ENCODE measurements around the gene PSMG4.
A peak's percentile ranks its signal among the peaks of the same experiment; 100 is the strongest.
"Not testable (repeated sequence)": the region's sequence is repeated elsewhere in the genome, so short reads cannot be mapped to it uniquely, and the experiment has no call there.

The PSMG4 gene

DNA sequence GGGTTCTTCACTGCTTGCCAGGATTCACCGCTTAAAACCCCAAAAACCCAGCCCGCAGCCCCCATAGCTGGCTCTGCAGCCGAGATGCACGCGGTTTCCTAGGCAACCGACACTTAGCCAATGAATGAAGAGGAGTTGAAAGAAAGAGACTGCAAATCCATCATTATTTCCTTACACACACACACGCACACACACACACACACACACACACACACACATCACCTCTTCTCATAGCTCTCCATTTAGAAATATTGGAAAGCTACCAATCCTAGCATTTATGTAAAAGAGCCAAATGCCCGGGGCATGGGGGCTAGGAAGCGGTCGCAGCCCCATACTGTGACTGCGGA, 27.9 kb upstream of the PSMG4 start:
- DNase-seq = peak; percentile 84

DNA sequence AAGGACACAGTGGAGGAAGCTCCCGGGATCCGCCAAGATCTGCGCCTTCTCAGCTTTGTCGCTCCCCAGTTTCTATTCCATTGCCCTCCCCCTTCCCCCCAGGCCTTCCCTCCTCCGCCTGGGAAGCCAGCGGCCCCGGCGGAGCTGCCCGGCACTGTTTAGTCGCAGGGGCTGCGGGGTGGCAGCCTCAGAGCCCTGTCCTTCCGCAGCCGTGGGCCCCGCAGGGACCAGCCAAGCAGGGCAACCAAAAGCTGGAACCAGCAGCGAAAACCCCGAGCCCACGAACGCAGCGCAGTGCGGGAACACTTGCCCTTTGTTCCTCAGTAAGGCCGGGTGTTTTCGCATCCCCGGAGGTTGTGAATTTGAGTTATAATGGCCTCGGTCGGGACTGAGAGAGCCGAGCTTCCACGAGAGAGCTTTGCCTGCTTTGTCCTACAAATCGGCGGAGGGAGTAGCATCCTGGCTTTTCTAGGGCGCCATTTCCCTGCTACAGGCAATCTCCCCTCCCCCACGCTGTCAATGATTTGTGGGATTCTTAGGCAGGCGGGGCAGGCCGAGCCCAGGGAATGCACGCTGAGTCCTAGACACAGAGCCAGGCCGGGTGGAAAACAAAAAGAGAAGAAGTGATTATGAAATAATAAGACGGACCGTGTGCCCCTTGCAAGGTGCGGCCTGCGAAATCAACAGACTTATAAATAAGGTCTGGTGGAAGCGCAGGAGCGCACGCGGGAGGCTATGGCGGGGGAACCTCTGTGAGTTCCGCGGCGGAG, 27.3 kb upstream of the PSMG4 start:
- peak; percentile 91 for DNase-seq

DNA sequence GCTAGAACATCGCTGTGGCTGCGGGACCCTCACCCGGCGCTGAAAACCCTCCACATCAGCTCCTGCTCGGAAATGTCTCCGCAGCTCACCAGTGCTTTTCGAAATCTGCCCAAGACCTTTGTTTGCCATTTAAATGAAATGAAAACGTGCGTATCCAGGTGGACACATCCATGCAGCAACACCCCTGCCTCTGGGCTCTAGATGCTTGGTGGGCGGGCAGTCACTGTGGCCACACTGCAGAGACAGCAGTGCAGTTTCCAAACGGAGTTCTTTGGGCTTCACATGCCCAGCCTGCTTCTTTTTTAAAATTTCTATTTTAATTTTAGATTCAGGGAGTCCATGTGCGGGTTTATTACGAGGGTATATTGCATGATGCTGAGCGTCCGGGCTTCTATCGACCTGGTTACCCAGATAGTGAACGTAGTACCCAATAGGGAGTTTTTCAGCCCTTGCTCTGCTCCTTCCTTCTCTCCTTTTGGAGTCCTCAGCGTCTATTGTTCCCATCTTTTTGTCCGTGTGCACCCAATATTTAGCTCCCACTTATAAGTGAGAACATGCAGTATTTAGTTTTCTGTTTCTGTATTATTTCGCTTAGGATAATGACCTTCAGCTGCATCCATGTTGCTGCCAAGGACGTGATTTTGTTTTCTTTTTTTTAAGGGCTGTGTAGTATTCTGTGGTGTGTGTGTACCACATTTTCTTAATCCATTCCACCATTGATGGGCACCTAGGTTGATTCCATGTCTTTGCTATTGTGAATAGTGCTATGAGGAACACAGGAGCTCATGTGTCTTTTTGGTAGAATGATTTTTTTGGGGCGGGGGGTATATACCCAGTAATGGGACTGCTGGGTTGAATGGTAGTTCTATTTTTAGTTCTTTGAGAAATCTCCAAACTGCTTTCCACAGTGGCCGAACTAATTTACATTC, 26.5 kb upstream of the PSMG4 start:
- DNase-seq = peak; percentile 22

DNA sequence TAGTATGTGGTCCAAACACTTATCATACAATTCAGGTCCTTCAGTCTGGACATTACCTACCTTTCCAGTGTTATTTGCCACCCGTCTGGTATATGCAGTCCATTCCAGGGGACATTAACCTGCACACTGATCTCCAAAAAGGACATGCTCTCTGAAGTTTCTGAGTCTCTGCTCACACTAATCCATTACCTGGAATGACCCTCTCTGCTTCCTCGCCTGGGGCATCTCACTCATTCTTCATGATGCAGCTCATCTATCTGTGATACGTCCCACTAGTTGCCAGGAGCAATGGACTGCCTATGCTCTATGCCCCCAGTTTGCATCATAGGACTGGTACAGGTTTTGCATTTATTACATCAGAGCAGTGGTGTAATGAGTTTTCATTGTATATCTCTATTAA, 25.4 kb upstream of the PSMG4 start:
- no peak for DNase-seq

DNA sequence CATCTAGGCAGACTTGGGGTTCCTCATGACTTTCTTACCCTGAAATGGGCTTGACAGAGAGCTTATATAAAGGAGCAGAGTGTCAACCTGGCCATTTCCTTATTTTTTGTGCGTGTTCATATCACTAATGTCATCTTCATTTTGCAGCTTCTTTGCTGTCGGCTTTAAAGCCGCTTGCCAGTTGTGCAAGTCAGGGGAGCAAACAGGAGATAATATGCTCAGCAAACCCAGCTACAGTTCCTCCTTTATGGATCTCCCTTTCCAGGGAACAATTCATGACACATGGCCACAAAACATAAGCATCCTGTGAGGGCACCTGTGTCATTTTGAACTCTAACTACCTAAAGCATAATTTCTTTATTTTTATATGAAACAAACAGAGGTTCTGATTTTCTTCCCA, 24.8 kb upstream of the PSMG4 start:
- DNase-seq = no peak

DNA sequence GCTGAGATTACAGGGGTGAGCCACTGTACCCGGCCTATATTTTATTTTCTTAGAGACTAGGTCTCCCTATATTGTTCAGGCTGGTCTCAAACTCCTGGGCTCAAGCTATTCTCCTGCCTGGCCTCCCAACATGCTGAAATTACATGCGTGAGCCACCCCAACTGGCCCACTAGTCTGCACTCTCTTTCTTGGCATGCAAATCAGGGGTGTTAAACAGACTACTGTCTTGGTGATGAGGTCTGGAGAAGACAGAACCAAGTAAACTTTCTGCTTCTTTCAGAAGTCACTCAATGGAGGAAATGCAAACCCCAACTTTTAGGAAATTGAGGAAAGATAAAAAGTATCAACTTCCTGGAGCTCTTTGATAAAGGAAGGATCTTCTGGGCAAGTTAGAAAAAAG, 23.3 kb upstream of the PSMG4 start:
- DNase-seq = no peak

DNA sequence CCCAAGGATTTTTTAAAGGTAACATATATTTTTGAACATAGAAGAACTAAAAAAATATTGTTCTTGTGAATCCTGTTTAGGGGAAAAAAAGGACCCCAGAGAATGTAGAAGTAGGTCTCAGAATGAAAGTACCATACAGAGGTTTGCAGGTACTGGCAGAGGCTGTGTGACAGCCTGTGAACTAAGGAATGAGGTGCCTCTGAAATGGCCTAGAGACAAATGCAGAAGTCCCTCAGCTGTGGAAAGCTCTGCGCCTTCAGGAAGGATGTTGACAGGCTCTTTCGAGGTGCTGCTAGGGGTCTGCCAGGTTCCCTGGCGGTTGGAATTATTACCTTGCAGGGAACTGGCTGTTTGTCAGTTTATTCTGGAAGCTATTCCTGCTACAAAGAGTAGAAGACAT, 22.7 kb upstream of the PSMG4 start:
- no peak for DNase-seq

DNA sequence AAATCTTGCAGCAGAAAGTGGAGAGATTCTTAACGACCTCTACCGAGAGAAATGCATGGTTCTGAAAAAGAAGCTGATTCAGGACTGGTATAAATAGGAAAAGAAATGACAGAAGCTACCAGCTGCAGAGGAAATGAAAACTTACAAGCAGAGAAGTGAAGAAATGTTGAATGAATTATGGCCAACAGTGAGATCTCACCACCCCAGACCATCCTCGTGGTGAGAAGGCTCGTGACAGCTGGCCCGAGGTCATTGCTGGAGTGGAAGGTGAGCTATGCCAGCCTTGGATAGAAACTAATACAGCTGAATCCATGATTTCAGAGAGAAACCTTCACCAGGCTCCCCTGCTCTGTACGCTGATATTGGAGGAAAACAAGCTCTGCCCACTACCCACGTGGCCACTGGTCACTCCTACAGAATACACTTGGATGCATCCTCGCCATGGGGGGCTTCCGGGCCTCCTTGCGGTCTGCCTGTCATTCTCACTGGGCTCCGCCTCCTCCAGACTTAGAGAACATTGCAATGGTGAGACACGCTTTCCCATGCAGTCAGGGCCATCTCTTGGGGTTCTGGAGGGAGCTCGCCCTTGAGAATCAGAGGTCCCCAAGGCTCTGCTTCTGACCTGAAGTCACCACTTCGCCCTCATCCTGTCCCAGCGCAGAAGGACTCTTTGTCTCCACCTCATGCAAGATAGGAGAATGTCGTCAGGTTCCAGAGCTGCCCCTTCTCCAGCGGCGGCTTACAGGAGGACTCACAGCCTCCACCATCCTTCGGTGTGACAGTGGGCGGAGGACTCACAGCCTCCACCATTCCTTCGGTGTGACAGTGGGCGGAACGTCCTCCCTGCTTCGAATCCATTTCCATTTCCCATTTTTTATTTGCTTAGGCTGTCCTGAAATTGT, 20.7 kb upstream of the PSMG4 start:
- no peak for DNase-seq

DNA sequence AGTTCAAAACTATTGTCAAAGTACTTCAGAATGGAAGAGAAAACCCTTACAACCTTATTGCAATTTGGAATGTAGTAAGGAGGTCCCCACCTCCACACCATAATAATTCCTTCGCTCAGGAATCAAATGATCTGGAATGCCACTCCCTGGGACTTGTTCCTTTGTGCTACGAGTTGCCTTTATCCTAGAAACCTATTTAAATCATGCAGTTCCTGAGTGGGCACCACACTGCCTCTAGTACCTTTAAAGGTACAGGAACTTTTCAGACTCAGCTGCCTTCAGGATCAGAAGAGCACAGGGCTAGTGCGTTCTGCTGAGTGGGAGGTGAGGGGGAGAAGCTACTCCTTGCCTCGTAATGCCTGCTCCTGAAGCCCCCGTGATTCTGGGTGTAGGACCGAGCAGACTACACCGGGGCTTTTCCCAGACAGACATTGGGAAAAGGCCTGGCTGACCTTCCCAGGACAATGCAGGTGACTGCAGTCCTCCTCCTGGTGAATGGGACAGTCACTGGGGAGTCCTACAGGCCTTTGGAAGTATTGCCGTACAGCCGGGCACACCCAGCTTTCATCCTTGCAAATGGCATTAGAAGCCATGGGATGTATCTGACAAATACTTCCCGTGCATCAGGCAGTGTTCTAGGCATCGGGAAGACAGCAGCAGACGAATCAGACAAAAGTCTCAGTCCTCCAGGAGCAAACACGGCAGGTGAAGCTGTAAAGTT, 19.5 kb upstream of the PSMG4 start:
- DNase-seq = no peak

DNA sequence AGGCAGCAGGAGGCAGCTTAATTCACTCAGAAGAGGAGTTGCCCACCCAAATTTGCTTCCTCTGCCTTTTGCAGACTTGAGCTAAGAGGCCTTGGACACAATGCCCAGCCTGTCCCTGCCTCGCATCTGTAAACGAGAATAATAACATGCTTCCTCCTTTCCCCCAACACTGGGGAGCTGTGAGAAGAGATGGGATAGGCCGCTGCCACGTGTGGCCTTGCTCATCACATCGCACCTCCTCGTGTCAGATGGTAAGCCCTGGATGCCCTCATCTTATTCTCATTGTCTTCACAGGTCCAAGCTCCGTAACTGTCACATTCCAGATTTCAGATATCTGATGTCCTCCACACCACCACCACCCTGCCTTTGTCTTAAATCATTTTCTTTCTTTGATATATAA, 18.2 kb upstream of the PSMG4 start:
- no peak for DNase-seq

DNA sequence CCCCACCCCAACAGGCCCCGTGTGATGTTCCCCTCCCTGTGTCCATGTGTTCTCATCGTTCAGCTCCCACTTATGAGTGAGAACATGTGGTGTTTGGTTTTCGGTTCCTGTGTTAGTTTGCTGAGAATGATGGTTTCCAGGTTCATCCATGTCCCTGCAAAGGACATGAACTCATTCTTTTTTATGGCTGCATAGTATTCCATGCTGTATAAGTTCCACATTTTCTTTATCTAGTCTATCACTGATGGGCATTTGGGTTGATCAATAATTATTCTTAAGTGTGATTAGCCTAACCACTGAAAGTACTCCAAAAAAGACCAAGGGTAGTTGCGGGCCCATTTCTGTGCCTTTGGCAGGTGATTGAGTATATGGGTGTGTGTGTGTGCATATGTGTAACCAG, 17.0 kb upstream of the PSMG4 start:
- not testable (repeated sequence) for DNase-seq

DNA sequence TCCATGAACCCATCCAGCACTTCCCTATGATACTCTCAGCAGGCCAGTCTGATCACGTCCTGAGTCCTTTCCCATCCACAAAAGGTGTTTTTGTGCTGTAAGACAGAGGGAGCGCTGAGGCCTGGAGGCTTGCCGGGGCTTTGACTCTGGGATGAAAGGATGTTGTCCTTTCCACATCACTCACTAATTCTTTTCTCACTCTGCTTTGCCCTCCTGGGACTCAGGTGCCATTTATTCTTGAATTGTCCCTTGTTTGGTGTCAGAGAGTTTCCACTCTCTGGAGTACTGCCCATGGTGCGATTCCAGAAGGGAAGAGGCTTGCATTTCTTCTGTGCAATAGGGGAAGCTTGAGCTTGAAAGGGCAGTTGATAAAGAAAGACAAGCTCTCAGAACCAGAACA, 16.0 kb upstream of the PSMG4 start:
- DNase-seq = no peak

DNA sequence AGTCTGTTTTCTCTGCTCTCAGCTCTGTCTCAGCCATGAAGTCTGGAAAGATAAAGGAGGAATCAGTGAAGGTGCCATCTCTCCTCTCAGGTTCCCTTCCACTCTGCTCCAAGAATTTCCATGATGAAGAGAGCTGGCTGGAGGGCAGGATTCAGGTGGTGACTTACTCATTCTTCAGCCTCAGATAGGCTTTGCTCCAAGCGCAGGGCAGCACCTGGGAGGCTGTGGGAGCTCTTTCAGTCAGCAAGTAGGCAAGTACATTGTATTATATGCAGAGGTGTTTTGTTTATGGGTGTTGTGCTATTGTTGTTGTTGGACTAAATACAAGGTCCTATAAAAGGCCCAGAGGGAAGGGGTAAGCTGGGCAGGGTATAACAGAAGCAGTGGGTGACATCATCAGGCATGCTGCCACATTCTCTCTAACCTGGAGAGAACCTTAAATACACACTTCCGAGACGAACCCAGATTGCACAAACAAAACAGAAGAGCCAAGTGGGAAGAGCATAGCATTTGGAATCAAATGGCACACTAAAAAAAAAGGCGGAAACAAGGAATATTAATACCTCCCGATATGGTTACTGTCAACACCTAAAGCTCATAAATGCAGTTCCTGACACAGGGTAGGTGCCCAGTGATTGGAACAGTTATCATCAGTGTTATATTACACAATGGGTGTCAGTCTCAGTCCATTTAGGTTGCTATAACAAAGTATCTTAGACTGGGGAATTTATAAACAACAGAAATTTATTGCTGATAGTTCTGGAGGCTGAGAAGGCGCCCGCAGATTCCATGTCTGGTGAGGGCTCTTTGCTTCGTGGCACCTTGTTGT, 14.5 kb upstream of the PSMG4 start:
- DNase-seq = no peak

DNA sequence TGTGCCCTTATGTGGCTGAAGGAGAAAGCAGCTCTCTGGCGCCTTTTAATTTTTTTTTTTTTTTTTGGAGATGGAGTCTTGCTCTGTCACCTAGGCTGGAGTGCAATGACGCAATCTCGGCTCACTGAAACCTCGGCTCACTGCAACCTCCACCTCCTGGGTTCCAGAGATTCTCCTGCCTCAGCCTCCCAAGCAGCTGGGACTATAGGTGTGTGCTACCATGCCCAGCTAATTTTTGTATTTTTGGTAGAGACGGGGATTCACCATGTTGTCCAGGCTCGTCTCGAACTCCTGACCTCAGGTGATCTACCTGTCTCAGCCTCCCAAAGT, 13.9 kb upstream of the PSMG4 start:
- DNase-seq = not testable (repeated sequence)

DNA sequence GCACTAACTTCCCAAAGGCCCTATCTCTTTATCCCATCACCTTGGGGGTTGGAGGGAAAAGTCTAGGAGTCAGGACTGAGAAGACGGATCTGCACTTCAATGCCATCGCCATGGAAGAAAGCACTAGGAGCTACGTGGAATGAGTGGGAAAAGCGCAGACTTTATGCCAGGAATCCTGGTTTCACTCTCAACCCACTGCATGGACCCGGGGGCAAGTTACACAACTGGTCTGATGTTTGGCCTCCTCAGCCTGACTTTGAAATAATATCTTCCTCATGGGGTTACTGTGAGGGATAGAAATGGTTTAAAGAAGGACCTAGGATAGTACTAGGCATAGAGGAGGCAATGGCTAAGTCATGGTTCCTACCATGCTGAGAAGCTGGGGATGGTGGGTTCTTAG, 13.5 kb upstream of the PSMG4 start:
- DNase-seq = no peak

DNA sequence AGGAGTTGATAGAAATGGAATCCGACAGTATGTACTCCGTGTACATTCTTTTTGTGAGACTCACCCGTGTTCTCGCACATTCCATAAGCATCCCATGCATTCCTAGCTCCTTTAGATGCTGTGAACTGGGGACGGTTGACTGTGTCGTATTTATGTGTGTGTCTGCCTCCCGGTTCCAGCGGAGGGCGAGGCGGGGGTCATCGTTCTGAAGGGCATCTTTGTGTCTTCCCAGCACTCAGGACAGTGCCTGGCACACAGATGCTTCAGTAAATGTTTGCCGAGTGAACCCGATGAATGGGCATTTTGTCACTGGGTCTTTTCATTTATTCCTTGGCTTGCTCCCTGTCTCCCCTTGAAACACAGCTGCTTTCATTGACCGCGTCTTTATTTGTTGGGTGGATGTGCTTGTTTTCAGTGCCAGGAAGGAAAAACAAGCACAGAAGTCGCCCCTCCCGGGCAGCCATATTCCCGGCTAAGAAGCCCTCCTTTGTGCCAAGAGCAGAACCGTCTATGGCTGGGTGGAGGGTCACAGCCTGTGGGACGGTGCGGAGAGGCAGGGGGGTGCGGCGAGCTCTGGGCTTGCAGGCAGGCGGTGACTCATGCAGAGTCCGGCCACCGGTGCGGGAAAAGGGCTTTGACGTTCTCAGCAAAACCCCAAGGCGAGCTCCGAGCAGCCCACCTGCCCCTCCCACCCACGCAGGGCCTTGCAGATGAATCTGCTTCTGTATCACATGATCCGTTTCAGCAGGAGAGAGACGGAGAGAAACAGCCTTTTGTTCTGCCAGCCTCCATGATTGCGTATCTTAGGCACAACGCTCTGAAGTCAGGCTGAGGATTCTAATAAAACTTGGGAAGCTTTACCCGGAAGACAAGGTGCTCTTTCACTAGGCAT, 11.2 kb upstream of the PSMG4 start:
- DNase-seq = no peak

DNA sequence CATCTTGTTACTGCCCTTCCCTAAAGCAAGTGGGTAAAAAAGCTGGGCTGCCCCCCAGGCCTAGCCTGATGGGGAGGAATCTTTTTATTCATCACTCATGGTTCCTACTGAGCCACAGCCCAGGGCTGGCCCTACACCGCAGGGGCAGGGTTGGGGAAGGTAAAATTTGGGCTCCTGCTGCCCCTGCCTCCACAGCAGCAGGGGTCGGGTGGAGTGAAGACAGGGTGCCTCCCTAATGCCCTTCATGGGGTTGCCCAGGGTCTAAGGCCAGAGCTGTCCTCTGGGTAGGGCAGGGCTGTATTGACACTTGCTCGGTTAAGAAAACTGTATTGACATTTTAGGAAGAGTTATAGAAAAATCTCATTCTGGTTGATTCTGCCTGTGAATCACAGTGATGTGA, 8.9 kb upstream of the PSMG4 start:
- DNase-seq = no peak

DNA sequence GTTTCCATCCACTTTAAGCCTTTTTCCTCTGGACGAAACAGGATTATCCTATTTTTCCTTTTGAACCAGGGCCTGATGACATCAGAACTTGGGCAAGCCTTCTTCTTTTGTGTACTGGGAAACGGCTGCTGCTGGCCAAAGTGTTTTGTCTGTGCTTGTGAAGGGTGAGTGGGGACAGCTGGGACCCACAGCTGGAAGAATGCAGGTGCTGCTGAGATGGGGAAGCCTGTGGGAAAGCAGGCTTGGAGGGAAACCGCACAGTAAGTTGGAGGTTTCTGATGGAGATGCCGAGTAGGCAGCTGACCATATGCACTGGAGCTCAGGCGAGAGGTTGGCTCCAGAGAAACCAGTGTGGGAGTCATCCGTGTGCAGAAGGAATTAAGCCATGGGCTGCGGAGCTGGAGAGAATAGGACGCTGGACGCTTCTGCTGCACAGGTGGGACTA, 8.5 kb upstream of the PSMG4 start:
- no peak for DNase-seq

DNA sequence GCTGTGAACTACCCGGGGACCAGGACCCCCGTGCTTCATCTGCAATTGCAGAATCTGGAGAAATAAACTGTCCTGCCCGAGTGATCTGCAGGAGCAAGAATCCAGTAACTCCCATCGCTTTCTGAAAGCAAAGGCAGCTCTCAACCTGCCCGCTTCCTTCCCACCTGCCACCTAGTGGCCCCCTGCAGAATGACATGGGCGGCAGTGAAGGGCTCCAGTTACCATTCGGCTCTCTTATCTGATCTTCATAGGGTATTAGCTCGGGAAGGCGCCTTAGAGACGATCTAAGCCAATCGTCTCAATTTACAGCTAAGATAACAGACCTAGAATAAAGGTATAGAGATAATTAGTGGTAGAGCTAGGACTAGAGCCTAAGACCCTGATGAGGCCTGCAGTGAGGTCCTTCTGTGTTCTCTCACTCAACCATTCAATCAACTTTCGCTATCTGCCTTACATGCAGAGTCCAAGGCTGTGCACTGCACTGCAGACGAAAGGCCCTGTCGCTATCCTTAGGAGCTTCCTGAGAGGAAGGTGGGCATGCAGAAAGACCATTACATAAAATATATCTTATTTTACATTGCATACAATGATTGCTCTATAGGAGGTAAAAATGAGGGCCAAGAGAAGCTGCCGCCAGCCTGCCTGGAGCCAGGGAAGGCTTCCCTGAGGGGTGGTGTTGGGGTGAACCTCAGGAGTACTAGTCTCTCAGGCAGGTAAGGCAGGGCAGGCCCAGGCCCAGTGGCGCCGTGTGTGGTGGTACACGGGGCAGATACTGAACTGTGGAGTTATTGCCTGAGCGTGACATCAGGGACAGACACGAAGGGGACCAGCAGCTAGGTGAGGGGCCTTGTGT, 7.1 kb upstream of the PSMG4 start:
- peak; percentile 56 for DNase-seq

DNA sequence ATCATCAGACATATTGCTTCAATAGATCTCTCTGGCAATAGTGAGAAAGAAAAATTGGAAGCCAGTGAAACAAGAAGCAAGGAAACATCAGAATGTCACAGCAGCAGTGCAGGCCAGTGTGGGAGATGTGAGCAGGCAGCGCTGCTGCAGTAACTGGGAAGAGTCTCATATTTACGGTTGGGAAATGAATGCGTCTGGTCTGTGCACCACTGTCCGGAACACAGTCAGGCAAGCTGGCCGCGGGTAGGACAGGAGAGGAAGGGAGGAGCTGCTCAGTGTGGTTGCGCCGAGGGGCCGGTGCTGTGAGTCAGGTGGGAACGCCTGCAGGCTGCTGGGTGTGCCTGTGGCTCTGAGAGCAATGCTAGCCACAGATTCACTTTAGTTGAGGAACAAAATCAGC, 6.4 kb upstream of the PSMG4 start:
- DNase-seq = no peak
